GM12864 (cell line): ENCODE results near the gene STX1B.

Experiments used
- DNase-seq: peaks from one replicate; pipeline ENCODE4 v3.0.0-alpha.2; 2011; ENCODE audit warnings: low read depth
- H3K4me3 ChIP-seq: 2 replicates; pipeline ENCODE4 v1.5.1; 2011; ENCODE audit warnings: mild to moderate bottlenecking, low read depth, low read length, control low read depth
- TF ChIP-seq, protein P1 (sequence below): IDR thresholded peaks from 2 replicates; pipeline ENCODE4 v1.5.1; 2011; ENCODE audit warnings: low read depth, mild to moderate bottlenecking, moderate library complexity, low read length, control low read depth, inconsistent platforms; ENCODE audit errors: missing control alignments

Gene STX1B

GRCh38 chr16:31005350-31006085 is 4.9 kb downstream of the STX1B start:
- H3K4me3 ChIP-seq, result no peak overlapping the region
- TF ChIP-seq, protein P1, sequence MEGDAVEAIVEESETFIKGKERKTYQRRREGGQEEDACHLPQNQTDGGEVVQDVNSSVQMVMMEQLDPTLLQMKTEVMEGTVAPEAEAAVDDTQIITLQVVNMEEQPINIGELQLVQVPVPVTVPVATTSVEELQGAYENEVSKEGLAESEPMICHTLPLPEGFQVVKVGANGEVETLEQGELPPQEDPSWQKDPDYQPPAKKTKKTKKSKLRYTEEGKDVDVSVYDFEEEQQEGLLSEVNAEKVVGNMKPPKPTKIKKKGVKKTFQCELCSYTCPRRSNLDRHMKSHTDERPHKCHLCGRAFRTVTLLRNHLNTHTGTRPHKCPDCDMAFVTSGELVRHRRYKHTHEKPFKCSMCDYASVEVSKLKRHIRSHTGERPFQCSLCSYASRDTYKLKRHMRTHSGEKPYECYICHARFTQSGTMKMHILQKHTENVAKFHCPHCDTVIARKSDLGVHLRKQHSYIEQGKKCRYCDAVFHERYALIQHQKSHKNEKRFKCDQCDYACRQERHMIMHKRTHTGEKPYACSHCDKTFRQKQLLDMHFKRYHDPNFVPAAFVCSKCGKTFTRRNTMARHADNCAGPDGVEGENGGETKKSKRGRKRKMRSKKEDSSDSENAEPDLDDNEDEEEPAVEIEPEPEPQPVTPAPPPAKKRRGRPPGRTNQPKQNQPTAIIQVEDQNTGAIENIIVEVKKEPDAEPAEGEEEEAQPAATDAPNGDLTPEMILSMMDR, result no peak
- DNase-seq, result no peak

- no peak for DNase-seq
- H3K4me3 ChIP-seq, result no peak overlapping the region
- TF ChIP-seq, protein P1, result no peak
Observed at GRCh38 chr16:31004658-31005057, 5.8 kb downstream of the STX1B start.

- TF ChIP-seq, protein P1, result no peak
- no peak for DNase-seq
- H3K4me3 ChIP-seq, result no peak overlapping the region
Observed at GRCh38 chr16:31003744-31004143, 6.7 kb downstream of the STX1B start.

GRCh38 chr16:31002862-31003341 is 7.5 kb downstream of the STX1B start:
- TF ChIP-seq, protein P1, result no peak
- DNase-seq, result no peak
- H3K4me3 ChIP-seq, result no peak overlapping the region

GRCh38 chr16:31002250-31002700 is 8.2 kb downstream of the STX1B start:
- no peak overlapping the region for H3K4me3 ChIP-seq
- TF ChIP-seq, protein P1, result no peak
- no peak for DNase-seq

DNA sequence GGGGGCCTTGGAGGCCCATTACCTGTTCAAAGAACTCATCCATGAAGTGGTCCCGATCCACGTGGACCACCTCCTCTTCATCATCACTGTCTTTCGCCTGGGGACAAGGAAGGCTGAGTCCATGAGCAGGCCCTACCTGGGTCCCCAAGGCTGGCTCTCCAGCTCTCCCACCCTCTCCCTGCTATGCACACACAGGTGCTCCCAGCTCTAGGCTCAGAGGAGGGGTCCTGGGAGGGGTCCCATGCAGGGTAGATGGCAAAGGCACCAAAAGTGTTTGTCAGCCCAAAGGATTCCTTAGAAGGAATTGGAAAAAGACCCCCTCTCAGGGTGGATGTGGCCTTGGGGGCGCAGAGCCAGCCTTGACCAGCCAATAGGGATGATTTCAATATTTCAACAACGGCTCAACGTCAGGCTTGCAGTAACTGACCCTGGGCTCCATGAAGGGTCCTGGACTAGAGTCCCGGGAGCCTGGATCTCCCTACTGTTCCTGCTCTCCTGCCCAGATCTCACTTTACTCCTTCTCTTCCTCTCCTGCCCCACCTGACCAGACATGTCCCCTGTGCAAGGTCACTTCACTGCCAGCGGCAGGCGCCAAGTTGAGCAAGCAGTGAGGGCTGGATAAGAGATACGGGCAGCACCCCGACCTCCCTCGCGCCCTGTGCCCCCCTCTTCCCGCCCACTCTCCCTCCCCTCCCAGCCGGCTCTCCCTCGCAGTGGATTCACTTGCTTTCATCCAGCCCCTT is 8.8 kb downstream of the STX1B start:
- TF ChIP-seq, protein P1, result no peak
- no peak overlapping the region for H3K4me3 ChIP-seq
- DNase-seq, result no peak
